Keratinocyte (primary cell): ENCODE data around the gene FXYD5.

Experiments used
- CTCF ChIP-seq, 3 experiments: IDR thresholded peaks in 1 of 3; conservative IDR thresholded peaks in 1 of 3; optimal IDR thresholded peaks in 1 of 3; 2 replicates in 2 of 3; 3 replicates in 1 of 3; pipeline versions ENCODE3 to v1.5.1; 2011; ENCODE audit warnings: low read length in 3 of 3, mild to moderate bottlenecking in 3 of 3, moderate library complexity in 2 of 3, control low read depth in 1 of 3, inconsistent platforms in 1 of 3; ENCODE audit not compliant: insufficient read depth in 2 of 3; ENCODE audit errors: extremely low read depth in 1 of 3
- EZH2 ChIP-seq: IDR thresholded peaks from one replicate; pipeline ENCODE4 v1.6.1; 2012; ENCODE audit warnings: inconsistent platforms, mild to moderate bottlenecking, low read length, moderate library complexity

- TF ChIP-seq CTCF (optimal IDR thresholded peaks at IDR 0.05 in 1 of 3, IDR thresholded peaks at IDR 0.05 in 1 of 3, conservative IDR thresholded peaks at IDR 0.05 in 1 of 3; ENCODE audit: extremely low read depth in 1 of 3, insufficient read depth in 2 of 3, low read length in 3 of 3) = no peak
- TF ChIP-seq EZH2 = no peak
Observed at GRCh38 chr19:35176181-35176570, 21.6 kb downstream of the FXYD5 start.
